HG03060 (cell line): ENCODE results near the gene PLXDC2.

Experiments used
- ATAC-seq: cut with Tn5 transposase; IDR thresholded peaks from one replicate; pipeline ENCODE4 v1.9.1; 2021; ENCODE audit warnings: low read depth, moderate number of reproducible peaks; ENCODE audit not compliant: unreplicated experiment

The PLXDC2 gene

DNA sequence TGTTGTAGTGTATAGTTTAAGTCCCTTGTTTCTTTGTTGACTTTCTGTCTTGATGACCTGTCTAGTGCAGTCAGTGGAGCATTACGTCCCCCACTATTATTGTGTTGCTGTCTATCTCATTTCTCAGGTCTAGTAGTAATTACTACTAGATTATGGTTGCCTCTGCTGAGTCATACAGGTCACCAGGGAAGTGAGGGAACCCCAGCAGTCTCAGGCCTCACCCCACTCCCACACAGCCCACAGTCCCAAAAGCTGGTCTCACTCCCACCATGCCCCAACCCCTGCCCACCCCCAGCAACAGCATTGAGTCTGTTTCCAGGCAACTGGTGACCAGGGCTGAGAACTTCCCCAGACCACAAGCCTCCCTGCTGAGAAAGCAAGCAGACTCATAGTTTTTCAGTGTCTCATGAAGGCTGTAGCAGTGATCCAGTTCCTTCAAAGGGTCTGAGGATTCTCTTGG, 88.0 kb downstream of the PLXDC2 start:
- ATAC-seq = no peak

DNA sequence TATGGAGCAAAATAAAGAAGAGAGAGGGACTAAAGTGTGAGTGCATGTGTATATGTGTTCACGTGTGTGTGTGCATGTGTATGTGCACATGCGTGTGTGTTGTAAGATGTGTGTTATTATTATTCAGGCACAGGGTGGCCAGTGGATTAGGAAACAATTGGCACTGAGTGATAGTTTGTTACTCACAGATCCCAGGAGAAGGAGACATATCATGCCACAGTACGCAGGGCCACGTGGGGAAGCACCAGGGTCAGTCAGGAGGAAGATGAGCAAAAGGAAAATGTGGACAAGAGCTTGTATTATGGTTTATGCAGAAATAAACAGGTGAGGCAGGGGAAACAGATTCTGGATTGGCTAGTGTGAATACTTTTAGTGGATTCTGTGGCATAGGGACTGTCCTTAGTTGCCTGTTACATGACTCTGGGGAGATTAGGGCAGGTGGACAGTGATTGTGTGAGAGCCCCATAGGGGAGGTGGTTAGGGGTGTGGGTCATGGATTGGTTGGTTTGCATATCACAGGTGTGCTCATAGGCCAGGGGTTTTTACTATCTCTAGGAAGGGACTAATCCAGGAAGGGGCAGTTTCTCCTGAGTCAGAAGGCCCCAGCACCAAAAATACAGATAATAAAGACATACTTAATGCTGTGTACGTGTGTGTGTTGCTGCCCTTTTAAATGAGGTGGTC, 90.0 kb downstream of the PLXDC2 start:
- no peak for ATAC-seq

DNA sequence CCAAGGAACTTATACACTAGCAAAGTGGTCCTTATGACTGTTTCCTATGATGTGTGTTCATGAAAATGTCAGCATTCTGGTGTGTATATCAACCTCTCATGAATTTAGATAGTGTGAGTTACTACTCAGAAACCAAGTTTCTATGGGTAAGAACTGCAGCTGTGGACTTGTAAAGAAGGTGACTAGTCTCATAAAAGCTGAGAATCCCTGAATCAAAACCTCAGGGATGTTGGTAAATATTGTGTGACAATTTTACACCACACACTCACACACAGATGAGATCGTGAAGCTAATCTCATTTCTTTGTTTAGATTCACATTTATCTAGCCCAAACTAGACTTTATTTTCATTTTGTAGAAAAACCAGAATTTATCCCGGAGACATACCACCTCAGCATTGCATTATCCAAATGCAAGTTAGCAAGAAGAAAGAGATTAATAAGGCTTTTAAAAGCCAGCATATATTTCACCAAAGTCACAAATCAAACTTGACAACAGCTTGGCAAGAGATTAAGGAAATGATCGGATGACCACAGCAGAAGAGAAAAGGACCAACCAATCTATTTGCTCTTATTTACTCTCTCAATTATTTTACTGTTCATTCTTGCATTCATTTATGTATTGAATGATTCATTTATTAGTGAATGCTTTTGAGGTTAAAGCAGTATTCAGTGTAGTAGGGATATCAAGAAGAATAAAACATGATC, 92.9 kb downstream of the PLXDC2 start:
- no peak for ATAC-seq

DNA sequence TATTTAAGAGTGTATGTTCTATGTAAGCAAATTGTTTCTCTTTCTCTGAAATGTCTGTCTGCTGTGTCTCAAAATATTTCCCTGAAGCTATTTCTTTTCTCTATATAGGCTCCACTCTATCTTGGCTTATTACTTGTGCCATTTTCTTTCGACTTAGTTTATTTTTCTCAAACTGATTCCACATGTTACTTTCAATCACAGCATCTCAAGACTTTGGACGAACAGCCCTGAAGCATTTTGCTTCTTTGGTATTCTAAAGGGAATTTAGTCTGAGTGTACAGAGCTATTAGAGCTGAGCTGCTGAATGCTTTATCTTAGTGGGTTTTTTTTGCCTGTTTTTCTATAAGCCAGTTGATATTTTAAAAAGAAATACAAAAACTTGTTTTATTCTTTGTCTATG, 95.7 kb downstream of the PLXDC2 start:
- no peak for ATAC-seq

DNA sequence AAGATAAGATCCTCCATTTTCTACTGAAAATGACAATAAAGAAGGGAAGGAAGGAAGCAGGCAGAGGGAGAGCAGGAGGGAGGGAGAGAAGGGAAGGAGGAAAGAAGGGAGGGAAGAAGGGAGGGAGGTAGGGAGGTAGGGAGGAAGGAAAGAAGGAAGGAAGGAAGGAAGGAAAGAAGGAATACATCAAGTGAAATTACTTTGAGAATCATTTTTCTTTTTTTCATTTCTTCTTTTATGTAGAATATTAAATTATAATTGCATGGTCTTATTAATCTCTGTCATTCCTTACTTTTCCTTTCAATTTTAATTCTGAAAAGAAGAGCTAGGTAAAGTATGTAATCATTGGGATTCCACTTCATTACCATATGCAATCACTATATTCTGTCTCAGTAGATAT, 97.8 kb downstream of the PLXDC2 start:
- no peak for ATAC-seq

DNA sequence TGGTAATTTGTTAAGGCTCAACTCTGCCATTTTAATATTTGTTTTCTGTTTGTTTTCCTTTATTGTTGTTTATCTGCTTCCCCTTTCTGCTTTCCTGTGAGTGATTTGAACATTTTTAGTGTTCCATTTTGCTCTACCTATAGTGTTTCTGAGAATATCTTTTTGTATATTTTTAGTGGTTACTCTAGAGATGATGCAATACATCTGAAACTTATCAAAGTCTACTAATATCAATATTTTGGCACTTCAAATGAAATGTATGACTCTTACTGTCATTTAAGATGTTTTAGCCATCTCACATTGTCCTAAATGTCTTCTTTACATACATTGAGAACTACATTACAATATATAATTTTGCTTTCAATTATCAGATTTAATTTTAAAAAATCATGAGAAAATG, 98.9 kb downstream of the PLXDC2 start:
- ATAC-seq = no peak

DNA sequence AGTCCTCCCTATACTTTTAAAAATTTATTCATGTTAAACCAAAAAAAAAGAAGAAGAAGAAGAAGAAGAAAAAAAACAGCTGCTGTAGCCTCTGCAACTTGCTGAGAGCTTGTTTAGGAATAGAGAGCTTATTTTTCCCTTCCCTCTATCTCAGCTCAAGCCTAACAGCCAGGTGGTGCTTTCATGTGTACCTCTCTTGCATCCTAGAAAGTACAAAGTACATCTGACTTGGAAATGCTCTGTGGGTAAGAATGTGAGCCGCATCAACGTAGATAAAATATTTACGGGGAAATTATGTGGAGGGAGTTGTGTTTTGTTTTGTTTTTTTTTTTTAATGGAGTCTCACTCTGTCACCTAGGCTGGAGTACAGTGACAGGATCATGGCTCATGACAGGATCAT, 99.6 kb downstream of the PLXDC2 start:
- no peak for ATAC-seq

DNA sequence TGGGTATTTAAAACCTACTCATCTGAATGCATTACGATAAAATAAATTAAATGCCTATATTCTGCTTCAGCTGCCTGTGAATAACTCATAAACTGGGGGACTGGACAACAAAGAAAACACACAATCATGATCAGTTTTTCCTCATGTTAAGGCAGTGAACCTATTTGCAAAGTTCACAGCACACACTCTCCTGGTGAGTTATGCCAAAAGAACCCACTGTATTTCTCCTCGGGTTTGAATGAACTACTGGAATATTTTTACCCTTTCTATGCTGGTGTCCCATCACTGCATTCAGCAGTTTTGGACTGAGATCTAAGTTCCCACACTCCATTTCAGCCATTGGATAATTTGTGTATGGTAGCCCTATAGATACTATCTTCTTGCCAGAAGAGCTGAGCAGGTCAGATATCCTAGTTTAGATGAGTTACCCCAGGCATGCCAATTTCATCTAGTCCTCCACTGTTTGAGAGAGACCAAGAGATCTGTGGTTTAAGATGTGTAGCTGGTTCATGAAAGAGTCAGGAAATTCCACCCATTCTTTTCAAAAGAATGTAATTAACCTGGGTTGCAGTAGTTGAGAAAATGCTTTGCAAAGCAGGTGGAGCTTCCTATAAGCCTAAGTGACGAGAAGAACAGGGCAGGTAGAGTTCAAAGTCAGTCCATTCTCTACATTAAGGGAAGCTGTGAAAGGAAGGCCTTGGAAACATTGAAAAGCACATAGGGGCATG, 101.7 kb downstream of the PLXDC2 start:
- ATAC-seq = no peak

DNA sequence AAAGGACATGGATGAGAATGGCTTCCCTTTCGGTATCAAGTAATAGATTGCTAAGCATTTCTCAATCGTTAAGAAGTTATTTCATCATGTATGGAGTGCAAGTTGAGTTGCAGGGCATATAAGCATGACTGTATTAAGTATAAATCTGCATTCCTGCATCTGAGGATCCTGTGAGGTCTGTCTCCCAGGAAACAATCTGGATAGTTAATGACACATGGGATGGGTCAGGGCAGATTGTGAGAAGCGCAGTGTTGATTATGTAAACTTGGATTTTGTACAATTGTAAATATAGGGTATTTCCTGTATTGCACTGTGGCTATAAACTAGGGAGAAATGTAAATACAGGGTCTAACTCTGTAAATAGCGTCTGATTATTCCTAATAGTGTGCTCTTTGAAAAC, 102.6 kb downstream of the PLXDC2 start:
- ATAC-seq = no peak

DNA sequence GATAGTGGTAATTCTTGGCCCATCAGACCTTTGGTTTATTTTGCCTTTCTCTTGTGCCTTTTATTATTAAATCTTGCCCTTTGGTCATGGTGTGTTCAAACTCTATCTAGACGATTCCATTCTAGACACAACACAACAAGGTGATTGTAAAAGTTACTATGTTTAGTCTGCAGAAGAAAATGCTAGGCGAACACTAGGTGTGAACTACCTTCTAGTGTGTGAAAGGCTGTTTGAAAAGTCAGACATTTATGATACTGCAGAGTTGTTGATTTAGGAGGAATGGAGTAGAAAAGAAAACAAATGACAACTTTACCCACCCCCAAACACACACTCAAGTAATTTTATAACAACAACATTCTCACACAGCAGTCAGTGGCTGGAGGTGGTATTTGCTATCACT, 103.4 kb downstream of the PLXDC2 start:
- ATAC-seq = no peak

DNA sequence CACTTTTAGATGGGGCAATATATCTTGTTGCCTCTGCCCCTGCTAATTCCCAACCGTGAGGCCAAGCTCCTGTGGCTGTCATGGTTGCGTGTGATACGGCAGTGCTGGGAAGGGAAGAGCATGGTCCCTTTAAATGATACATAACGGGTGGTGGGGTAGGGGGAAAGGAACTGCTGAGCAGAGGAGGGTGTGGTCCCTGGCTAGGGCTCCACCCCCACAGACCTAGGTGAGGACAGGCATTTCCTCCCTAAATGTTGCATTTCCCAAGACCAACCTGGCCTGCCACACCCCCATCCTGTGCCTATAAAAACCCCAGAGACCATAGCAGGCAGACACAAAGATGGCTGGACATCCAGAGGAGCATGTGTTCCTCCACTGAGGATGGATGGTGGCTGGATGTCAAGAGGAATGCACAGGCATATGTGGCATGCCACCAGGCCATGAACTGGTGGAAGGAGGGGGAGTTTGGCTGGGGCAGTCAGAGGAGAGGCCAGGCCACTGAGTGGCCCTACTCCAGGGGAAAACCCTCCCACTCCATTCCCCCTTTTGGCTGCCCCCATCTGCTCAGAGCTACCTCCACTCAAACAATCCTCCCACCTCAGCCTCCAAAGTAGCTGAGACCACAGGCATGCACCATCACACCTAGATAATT, 104.0 kb downstream of the PLXDC2 start:
- no peak for ATAC-seq

DNA sequence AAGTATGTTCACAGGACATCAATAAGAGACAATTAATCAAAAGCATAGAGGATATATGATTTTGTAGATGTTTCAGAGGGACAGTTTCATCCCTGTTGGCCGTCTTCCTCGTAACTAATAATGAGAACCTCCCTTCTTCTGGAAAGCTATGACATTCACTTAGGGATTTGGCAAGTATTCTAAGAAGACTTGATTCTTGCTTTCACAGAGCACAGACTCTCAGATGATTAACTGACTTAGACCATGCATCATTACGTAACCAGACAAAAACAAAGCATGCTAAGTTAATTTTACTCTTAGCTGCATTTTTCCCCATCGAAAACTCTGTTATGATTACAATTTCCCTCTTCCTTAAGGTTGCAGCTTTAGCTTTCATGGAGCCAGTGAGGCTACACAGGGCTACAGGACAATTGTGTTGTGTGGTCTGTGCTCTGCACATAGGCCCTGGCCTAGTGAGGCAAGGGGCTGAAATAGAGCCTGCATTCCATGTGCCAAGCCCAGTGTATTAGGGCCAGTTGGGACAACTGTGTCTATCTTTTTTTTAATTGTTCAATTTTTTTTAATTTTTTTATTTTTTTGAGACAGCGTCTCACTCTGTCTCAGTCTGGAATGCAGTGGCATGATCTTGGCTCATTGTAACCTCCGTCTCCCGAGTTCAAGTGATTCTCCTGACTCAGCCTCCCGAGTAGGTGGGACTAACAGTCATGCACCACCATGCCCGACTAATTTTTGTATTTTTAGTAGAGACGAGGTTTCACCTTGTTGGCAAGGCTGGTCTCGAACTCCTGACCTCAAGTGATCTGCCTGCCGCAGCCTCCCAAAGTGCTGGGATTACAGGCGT, 105.3 kb downstream of the PLXDC2 start:
- ATAC-seq = no peak

DNA sequence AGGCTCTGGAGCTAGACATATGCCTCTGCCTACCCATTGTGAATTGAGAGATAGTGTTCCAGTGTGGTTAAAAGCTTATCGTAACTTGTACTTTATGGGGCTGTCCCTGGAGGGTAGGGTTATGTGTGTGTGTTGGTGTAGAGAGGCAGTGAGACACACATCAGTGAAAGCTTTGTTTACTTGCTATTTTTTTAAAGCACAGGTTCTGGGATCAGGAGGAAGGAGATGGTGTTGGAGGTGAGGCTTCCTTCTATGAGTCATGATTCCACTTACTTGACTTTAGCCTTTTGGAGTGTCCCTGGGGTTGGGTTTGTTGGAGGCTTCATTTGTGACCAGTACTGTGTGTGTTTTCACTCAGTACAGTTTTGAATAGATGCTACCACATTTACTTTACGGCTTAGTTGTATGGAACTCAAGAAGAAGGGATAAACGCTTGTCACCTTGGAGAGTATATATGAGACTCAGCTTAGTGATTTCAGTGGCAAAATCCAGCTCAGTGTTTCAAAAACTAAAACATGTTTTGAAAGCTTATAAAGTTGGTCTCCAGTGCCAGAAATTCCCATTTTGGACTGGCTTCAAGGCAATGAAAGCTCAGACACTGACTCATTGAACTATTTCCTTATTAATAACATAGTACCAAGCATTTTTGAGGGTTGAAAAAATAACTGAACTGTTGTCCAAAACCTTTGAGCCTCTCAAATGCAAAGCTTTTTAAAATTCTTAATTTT, 106.2 kb downstream of the PLXDC2 start:
- no peak for ATAC-seq

DNA sequence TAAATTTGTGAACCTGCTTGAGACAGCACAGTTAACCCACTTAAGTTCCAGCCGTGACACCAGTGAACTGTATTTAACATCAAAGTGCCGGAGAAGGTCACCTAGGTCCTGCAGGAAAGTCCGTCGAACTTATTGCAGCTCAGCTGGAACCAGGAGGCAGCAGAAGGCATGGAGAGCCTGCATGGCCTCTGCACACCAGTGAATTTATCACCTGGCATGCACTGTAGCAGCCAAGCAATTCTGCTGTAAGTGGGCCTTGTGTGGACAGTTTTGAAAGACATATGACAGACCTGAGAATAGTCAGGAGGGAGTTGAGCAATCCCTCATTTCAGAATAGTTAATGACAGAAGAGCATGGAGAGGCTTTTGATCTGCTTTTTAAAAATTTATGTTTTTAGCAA, 108.8 kb downstream of the PLXDC2 start:
- no peak for ATAC-seq

DNA sequence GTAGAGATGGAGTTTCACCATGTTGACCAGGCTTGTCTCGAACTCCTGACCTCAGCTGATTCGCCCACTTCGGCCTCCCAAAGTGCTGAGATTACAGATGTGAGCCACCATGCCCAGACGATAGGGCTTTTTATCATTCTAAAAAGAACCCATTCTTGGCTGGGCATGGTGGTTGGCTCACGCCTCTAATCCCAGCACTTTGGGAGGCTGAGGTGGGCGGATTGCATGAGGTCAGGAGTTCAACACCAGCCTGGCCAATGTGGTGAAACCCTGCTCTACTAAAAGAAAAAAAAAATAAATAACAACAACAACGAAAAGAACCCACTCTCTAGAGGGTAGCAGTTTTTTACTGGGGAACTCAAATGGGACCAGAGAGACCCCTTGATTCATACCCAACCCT, 112.7 kb downstream of the PLXDC2 start:
- no peak for ATAC-seq

DNA sequence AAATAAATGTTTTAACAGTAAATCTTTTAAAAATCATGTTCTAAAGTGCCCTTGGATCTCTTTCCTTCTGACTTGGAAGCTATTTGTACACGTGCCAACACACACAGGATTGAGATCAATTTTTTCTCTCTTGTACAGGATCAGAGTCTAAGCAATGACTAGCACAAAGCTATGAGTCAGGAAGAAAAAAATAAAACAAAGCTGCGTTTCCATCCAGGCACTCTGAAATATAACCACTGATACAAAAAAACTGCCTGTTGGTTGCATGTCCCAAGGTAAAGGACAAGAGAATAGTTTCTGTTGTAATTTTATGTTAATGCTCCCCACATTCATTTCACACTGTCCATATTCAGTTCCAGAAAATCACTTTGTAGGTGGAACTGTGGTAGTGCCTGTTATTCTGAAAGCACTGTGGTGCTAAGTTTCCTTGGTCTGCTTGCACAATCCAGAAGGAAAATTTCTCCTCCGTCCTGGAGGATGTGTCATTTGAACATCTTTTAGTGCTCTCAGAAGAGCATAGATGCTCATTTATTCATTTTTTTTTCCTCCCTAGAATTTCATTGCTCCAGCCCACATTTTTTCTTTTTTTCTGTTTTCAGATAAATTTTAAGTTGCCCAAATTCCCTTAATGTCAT, 113.4 kb downstream of the PLXDC2 start:
- no peak for ATAC-seq

DNA sequence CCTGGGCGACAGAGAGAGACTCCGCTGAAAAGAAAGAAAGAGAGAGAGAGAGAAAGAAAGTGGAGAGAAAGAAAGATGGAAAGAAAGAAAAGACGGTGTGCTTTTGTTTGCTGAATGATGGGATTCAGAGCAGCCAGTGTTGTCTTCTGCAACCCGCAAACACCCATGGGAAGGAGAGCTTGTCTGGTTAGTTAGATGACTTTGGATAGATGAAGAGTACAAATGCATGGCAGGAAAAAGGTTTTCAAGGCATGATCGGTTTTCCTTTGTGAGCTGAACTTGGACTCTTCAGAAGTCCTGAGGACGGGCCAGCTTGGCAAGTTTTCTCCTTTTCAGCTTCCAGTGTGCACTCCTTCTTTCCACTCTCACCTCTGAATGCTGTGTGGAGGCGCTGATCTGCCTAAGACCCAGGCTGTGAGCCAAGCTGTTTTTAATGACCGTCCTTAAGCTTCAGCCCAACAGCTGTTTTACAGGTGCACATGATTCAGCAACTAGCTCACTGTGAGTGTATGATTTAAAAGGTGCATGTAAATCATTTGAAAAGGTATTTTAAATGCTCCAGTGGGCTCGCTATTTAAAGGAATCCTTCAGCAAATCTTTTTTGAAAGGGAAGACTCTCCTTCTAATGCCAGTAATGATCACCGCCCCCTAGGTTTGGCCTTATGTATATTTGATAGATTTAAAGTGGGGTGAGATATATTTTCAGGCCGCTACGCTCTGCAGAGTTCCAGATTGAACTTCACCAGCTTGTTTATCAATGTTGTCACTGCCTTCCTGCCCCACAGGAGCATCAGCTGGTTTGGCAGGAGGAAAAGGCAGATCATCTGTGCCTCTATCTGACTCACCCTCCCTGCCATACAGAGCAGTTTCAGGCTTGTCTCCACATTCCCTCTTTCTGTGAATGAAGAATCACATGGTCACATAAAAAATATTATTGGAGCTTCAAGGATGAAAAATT, 115.0 kb downstream of the PLXDC2 start:
- no peak for ATAC-seq
